GM12801 (cell line): ENCODE data around the gene WNK1.

Experiments
- TF ChIP-seq, protein P1 (sequence below): IDR thresholded peaks from one replicate; pipeline ENCODE4 v1.5.1; 2011; ENCODE audit warnings: control low read depth; ENCODE audit not compliant: insufficient read length; ENCODE audit errors: extremely low read depth

Gene WNK1

GRCh38 chr12:751999-752694 is at the start of gene WNK1:
TSS of gene WNK1 (plus strand) at chr12:752579. CDS start at chr12:753566, 987 bp downstream.
- TF ChIP-seq, protein P1, sequence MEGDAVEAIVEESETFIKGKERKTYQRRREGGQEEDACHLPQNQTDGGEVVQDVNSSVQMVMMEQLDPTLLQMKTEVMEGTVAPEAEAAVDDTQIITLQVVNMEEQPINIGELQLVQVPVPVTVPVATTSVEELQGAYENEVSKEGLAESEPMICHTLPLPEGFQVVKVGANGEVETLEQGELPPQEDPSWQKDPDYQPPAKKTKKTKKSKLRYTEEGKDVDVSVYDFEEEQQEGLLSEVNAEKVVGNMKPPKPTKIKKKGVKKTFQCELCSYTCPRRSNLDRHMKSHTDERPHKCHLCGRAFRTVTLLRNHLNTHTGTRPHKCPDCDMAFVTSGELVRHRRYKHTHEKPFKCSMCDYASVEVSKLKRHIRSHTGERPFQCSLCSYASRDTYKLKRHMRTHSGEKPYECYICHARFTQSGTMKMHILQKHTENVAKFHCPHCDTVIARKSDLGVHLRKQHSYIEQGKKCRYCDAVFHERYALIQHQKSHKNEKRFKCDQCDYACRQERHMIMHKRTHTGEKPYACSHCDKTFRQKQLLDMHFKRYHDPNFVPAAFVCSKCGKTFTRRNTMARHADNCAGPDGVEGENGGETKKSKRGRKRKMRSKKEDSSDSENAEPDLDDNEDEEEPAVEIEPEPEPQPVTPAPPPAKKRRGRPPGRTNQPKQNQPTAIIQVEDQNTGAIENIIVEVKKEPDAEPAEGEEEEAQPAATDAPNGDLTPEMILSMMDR, result no peak

GRCh38 chr12:704516-705242 is 47.7 kb upstream of the WNK1 start:
- TF ChIP-seq, protein P1, result no peak

GRCh38 chr12:709455-710020 is 42.8 kb upstream of the WNK1 start:
- TF ChIP-seq, protein P1, result no peak

GRCh38 chr12:712172-712863 is 40.1 kb upstream of the WNK1 start:
- TF ChIP-seq, protein P1, result no peak

- TF ChIP-seq, protein P1, result no peak
These were observed 39.0 kb upstream of the WNK1 start for GRCh38 chr12:713281-713875.

GRCh38 chr12:716506-716905 is 35.9 kb upstream of the WNK1 start:
- TF ChIP-seq, protein P1, result no peak

- TF ChIP-seq, protein P1, result no peak
These were observed 33.6 kb upstream of the WNK1 start for GRCh38 chr12:718756-719102.
